Stimulated activated naive CD4-positive, alpha-beta T cell treated with Interleukin-2 at 50 U/mL for 16 hours (primary cell): Measurements from ENCODE around the gene ZMYND8.
"Not testable (repeated sequence)": the region's sequence is repeated elsewhere in the genome, so short reads cannot be mapped to it uniquely, and the experiment has no call there.

Experiments used
- DNase-seq: peaks from one replicate; lab custom pipeline; 2025; lab: John Stamatoyannopoulos, UW

The ZMYND8 gene

GRCh38 chr20:47245166-47245565, 111.3 kb downstream of the ZMYND8 start:
- DNase-seq, result not testable (repeated sequence)

- no peak for DNase-seq
Observed at GRCh38 chr20:47244451-47244850, 112.0 kb downstream of the ZMYND8 start.

GRCh38 chr20:47243532-47244305, 112.8 kb downstream of the ZMYND8 start:
- DNase-seq, result no peak

- no peak for DNase-seq
Observed at GRCh38 chr20:47243003-47243402, 113.5 kb downstream of the ZMYND8 start.

- no peak for DNase-seq
Observed at GRCh38 chr20:47241345-47241781, 115.1 kb downstream of the ZMYND8 start.

GRCh38 chr20:47240096-47240495, 116.4 kb downstream of the ZMYND8 start:
- not testable (repeated sequence) for DNase-seq

- DNase-seq, result no peak
Observed at GRCh38 chr20:47239719-47240067, 116.8 kb downstream of the ZMYND8 start.

- DNase-seq, result no peak
Observed at GRCh38 chr20:47238780-47239718, 117.5 kb downstream of the ZMYND8 start.

GRCh38 chr20:47237715-47238114, 118.8 kb downstream of the ZMYND8 start:
- no peak for DNase-seq

- no peak for DNase-seq
Observed at GRCh38 chr20:47236639-47236900, 119.9 kb downstream of the ZMYND8 start.

- DNase-seq, result no peak
Observed at GRCh38 chr20:47235853-47236638, 120.5 kb downstream of the ZMYND8 start.

GRCh38 chr20:47235111-47235510, 121.4 kb downstream of the ZMYND8 start:
- no peak for DNase-seq

GRCh38 chr20:47233333-47234188, 122.9 kb downstream of the ZMYND8 start:
- no peak for DNase-seq

- DNase-seq, result no peak
Observed at GRCh38 chr20:47232518-47232917, 124.0 kb downstream of the ZMYND8 start.

GRCh38 chr20:47231382-47232039, 125.0 kb downstream of the ZMYND8 start:
- DNase-seq, result no peak

- no peak for DNase-seq
Observed at GRCh38 chr20:47230811-47231256, 125.7 kb downstream of the ZMYND8 start.

GRCh38 chr20:47228654-47229053, 127.8 kb downstream of the ZMYND8 start:
- DNase-seq, result no peak

- no peak for DNase-seq
Observed at GRCh38 chr20:47227576-47227975, 128.9 kb downstream of the ZMYND8 start.

- DNase-seq, result no peak
Observed at GRCh38 chr20:47227119-47227518, 129.4 kb downstream of the ZMYND8 start.

GRCh38 chr20:47225458-47225857, 131.0 kb downstream of the ZMYND8 start:
- DNase-seq, result no peak

GRCh38 chr20:47224857-47225256, 131.6 kb downstream of the ZMYND8 start:
- DNase-seq, result no peak
